Stimulated activated CD4-positive, alpha-beta T cell treated with anti-CD3 and anti-CD28 coated beads, Interleukin-4, amount 100 ng/mL, for 48 hours (primary cell): ENCODE data around the gene GTF2F2.
"Not testable (repeated sequence)": the region's sequence is repeated elsewhere in the genome, so short reads cannot be mapped to it uniquely, and the experiment has no call there.

ENCODE experiments used
- DNase-seq, 2 donors: peaks; one replicate each; pipeline ENCODE4 v3.0.0-alpha.2; 2020; ENCODE audit warnings: low read depth in 2 of 2

The GTF2F2 gene

GRCh38 chr13:45178349-45179162, 58.2 kb downstream of the GTF2F2 start:
- no peak for DNase-seq

GRCh38 chr13:45179428-45179827, 59.1 kb downstream of the GTF2F2 start:
- DNase-seq: no peak

GRCh38 chr13:45180303-45180702, 60.0 kb downstream of the GTF2F2 start:
- no peak for DNase-seq

- no peak for DNase-seq
These were observed 60.6 kb downstream of the GTF2F2 start for GRCh38 chr13:45180713-45181601.

- DNase-seq: no peak
These were observed 64.4 kb downstream of the GTF2F2 start for GRCh38 chr13:45184693-45185092.

DNA sequence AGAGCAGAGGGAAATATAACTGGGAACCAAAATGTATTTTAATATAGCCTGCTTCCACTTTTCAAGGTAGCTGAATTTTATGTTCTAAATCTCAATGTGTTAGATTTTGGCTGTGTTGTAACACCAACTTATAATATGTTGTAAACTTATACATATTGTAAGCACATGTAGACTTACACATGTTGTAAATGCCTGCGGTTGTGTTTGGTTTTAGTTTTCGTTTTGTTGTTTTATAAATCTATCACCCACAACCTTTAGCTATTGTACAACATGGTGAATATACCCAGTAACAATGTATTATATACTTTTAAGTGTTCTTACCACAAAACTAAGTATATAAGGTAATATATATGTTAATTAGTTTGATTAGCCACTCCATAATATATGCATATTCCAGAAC, 65.0 kb downstream of the GTF2F2 start:
- DNase-seq: no peak

GRCh38 chr13:45189077-45189476, 68.8 kb downstream of the GTF2F2 start:
- not testable (repeated sequence) for DNase-seq

DNA sequence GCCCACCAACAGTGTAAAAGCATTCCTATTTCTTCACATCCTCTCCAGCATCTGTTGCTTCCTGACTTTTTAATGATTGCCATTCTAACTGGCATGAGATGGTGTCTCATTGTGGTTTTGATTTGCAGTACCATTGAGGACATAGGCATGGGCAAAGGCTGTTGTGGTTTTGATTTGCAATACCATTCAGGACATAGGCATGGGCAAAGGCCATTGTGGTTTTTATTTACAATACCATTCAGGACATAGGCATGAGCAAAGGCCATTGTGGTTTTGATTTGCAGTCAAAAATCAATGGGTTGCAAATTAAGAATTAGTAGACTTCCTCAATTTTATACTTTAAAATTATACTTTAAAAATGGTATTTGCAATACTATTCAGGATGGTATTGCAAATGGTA, 69.2 kb downstream of the GTF2F2 start:
- DNase-seq: not testable (repeated sequence)

DNA sequence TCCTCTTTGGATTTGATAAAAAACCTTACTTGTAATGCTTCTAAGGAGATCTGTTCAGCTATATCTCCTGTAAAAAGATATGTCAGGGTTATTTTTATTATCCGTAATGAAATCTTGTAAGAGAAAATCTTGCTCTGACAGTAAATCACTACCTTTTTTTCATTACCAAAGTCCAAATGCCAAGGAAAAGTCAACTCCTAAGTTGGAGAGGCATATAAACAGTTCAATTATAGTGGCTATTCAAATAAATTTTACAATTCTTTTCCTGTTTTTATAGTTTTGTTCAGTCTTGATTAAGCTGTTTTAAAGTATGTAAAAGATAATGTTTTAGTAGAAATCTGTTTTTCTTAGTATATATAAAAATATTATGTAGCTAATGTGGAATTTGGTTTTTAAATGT, 71.6 kb downstream of the GTF2F2 start:
- DNase-seq: no peak

DNA sequence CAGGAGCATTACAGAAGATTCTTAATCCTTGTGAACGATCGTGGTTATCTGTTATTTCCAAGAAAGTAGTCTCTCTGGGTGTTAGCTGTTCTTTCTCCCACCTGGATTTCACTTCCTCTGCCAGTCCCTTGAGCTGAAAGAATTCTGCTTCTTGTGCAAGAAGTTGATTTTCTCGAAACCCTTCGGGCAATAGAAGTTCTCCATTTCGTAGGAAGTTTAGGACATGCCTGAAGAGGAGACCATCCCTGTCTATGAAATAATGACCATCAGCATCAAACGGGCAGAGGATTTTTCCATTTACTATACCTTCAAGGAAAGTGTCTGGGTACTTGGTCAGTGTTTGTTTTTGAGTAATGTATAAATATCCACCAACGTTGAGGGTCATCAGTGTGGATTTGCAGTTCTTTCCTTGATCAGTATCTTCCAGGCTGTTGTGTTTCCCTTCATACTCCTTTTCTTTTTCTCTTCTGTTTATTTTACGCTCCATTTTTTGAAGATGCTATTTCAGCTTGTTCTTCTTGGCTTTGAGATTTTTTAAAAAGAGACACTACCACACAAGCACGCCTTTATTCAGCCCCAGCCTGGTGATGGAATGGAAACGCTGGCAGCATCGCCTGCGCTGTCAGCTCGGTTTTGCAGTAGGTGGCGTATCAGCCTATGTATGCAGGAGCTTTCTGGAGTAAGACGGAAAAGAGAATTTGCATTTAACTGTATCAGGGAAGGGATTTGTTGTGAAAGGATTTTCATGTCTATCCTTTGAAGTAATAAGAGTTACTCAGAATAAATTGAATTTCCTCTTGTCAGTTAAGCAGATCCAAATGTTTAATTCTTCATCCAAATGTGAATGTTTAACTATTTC, 74.0 kb downstream of the GTF2F2 start:
- DNase-seq: no peak

GRCh38 chr13:45195421-45195820, 75.1 kb downstream of the GTF2F2 start:
- DNase-seq: no peak

DNA sequence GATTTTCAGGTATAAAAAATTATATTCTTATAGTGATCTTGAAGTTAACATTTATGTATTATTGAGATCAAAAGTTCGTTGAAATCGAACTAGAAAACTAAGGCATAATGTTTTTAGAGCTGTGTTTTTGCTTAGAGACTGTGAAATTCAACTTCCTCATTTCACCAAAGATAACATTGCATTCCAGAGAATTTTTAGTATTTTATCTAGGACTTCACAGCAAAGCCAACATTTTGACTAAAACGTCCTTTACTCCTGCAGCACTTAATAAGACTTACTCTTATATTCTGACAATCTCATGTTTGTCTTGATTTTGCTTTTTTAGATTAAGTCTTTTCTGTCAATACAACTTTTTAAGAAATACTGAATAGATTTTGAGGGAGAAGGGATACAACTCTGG, 75.8 kb downstream of the GTF2F2 start:
- no peak for DNase-seq

DNA sequence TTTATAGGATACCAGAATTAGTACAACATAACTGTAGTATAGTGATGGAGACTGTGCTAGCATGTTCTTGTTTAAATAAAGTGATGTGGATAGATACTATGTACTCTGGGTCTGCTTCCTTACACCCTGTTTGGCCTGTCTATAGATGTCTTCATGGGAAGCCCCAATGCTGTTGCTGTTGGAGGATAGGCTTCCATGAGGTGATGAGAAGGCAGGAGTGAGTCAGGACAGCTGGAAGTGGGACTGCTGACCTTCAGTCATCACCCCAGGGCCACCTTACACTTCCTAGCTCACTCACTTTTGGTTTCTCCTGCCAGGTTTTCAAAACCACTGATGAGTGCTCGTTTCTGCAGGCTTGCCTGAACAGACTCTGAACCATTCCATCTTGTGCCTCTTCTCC, 76.3 kb downstream of the GTF2F2 start:
- DNase-seq: no peak

- no peak for DNase-seq
These were observed 77.7 kb downstream of the GTF2F2 start for GRCh38 chr13:45198041-45198440.

DNA sequence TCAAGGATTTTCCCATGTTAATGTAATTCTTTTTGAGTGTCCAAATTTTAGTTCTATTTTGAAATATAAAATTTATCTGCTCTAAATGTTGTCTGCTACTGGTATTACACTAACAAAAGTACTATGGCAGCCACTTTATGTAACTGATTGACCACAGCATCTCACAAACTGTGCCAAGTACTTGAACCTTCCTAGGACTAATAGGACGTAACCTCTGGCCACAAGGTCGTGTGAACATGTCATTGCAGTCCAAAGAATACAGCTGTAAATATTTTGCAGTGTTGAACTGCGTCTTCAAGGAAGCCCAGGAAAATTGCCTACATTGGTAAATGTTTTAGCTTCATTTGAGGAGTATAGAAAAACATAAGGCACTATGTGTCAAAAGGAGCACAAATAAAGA, 78.6 kb downstream of the GTF2F2 start:
- DNase-seq: no peak

GRCh38 chr13:45199711-45200110, 79.4 kb downstream of the GTF2F2 start:
- DNase-seq: no peak

GRCh38 chr13:45200701-45201232, 80.5 kb downstream of the GTF2F2 start, which contains the start of gene KCTD4:
TSS of gene KCTD4 (minus strand) at chr13:45201045. CDS start at chr13:45194567, 6,478 bp downstream.
- DNase-seq: no peak

DNA sequence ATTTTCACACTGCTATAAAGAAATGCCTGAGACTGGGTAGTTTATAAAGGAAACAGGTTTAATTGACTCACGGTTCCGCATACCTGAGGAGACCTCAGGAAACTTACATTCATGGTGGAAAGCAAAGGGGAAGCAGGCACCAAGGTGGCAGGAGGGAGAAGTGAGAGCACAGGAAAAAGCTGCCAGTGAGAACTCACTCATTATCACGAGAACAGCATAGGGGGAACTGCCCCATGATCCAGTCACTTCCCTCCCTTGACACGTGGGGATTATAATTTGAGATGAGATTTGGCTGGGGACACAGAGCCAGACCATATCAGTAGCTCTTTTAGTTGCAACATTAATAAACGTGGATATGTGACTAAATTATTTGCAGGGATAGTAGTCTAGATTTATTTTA, 84.8 kb downstream of the GTF2F2 start:
- no peak for DNase-seq

GRCh38 chr13:45206340-45206739, 86.0 kb downstream of the GTF2F2 start:
- no peak for DNase-seq

DNA sequence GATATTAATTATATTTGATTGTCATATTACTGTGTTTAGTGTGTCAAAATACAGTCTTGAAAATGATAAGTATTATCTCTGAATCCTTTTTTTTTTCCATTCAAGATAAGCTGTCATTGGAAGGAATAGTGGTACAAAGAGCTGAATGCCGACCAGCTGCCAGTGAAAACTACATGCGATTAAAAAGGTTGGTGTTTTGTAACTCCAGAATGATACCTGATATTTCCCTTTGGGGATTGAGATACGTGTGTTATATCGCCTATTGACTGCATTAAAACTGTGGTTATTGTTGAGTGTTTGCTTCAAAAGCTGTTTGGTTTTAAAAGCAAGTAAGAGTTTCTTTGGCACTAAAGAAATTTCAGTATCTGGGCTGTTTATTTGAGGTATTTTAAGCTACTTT, 87.0 kb downstream of the GTF2F2 start:
- DNase-seq: no peak

GRCh38 chr13:45208132-45208531, 87.8 kb downstream of the GTF2F2 start:
- no peak for DNase-seq

- no peak for DNase-seq
These were observed 88.9 kb downstream of the GTF2F2 start for GRCh38 chr13:45209229-45209628.
